Neural cell (in vitro differentiated cells): ENCODE data around the gene SPACA5.
"Not testable (repeated sequence)": the region's sequence is repeated elsewhere in the genome, so short reads cannot be mapped to it uniquely, and the experiment has no call there.

Experiments used
- EP300 ChIP-seq: fragments of 450-650 bp; conservative IDR thresholded peaks from 2 replicates; pipeline ENCODE4 v1.6.1; 2014; ENCODE audit warnings: antibody characterized with exemption, mild to moderate bottlenecking, moderate library complexity; ENCODE audit not compliant: poor library complexity, severe bottlenecking
- EZH2 ChIP-seq: fragments of 200-600, 300-800 bp; shearing (Covaris generic), sonication (generic); IDR thresholded peaks from 2 replicates; pipeline ENCODE4 v1.6.1; 2014; ENCODE audit warnings: antibody characterized with exemption, low read length, borderline replicate concordance, mild to moderate bottlenecking; ENCODE audit not compliant: insufficient read depth, poor library complexity, severe bottlenecking
- MXI1 ChIP-seq: fragments of 450-650 bp; conservative IDR thresholded peaks from 2 replicates; pipeline ENCODE4 v1.6.1; 2014; ENCODE audit warnings: antibody characterized with exemption, mild to moderate bottlenecking; ENCODE audit not compliant: poor library complexity, severe bottlenecking
- POLR2AphosphoS5 ChIP-seq: IDR thresholded peaks from 2 replicates; pipeline ENCODE4 v1.6.1; 2012
- RAD21 ChIP-seq: fragments of 450-650 bp; conservative IDR thresholded peaks from 2 replicates; pipeline ENCODE4 v1.6.1; 2014; ENCODE audit warnings: antibody characterized with exemption, mild to moderate bottlenecking, moderate library complexity
- SMC3 ChIP-seq: fragments of 450-650 bp; conservative IDR thresholded peaks from 2 replicates; pipeline ENCODE4 v1.6.1; 2014; ENCODE audit warnings: antibody characterized with exemption, mild to moderate bottlenecking, moderate library complexity; ENCODE audit not compliant: poor library complexity
- TF ChIP-seq, protein P1 (sequence below): fragments of 450-650 bp; IDR thresholded peaks from 2 replicates; pipeline ENCODE4 v1.5.1; 2014; ENCODE audit warnings: antibody characterized with exemption, mild to moderate bottlenecking, moderate library complexity; ENCODE audit not compliant: poor library complexity, severe bottlenecking
- TF ChIP-seq, protein P2 (sequence below): IDR thresholded peaks from 2 replicates; pipeline ENCODE4 v1.6.1; 2012; ENCODE audit warnings: borderline replicate concordance

DNA sequence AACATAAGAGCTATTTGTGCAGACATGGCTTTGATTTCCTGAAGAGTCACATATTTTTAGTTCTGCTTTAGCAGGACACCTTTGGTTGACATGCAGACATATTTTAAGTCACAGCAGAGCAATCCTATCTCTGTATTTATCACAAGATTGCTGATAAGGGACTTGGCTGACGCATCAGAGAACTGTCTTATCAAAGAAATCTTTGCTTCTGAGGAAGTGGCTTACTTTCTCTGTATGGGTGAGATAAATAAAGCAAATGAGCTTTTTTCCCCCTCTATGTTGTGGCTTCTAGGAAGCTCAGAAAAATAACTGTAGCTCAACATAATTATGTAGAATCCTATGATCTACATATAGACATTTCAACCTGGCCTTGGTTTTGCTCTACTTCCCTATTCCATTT, 13.1 kb downstream of the SPACA5 start:
- TF ChIP-seq, protein P1, sequence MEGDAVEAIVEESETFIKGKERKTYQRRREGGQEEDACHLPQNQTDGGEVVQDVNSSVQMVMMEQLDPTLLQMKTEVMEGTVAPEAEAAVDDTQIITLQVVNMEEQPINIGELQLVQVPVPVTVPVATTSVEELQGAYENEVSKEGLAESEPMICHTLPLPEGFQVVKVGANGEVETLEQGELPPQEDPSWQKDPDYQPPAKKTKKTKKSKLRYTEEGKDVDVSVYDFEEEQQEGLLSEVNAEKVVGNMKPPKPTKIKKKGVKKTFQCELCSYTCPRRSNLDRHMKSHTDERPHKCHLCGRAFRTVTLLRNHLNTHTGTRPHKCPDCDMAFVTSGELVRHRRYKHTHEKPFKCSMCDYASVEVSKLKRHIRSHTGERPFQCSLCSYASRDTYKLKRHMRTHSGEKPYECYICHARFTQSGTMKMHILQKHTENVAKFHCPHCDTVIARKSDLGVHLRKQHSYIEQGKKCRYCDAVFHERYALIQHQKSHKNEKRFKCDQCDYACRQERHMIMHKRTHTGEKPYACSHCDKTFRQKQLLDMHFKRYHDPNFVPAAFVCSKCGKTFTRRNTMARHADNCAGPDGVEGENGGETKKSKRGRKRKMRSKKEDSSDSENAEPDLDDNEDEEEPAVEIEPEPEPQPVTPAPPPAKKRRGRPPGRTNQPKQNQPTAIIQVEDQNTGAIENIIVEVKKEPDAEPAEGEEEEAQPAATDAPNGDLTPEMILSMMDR: not testable (repeated sequence)
- not testable (repeated sequence) for TF ChIP-seq POLR2AphosphoS5, EZH2, EP300, SMC3, MXI1, RAD21
- TF ChIP-seq, protein P2, sequence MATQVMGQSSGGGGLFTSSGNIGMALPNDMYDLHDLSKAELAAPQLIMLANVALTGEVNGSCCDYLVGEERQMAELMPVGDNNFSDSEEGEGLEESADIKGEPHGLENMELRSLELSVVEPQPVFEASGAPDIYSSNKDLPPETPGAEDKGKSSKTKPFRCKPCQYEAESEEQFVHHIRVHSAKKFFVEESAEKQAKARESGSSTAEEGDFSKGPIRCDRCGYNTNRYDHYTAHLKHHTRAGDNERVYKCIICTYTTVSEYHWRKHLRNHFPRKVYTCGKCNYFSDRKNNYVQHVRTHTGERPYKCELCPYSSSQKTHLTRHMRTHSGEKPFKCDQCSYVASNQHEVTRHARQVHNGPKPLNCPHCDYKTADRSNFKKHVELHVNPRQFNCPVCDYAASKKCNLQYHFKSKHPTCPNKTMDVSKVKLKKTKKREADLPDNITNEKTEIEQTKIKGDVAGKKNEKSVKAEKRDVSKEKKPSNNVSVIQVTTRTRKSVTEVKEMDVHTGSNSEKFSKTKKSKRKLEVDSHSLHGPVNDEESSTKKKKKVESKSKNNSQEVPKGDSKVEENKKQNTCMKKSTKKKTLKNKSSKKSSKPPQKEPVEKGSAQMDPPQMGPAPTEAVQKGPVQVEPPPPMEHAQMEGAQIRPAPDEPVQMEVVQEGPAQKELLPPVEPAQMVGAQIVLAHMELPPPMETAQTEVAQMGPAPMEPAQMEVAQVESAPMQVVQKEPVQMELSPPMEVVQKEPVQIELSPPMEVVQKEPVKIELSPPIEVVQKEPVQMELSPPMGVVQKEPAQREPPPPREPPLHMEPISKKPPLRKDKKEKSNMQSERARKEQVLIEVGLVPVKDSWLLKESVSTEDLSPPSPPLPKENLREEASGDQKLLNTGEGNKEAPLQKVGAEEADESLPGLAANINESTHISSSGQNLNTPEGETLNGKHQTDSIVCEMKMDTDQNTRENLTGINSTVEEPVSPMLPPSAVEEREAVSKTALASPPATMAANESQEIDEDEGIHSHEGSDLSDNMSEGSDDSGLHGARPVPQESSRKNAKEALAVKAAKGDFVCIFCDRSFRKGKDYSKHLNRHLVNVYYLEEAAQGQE: not testable (repeated sequence)
